Measurements from ENCODE around the gene KCNIP4. TPM values are rescaled to one million over a fixed set of nuclear protein-coding genes. Genes with fewer than 3 reads are reported as not detected.
"Not testable (repeated sequence)": the region's sequence is repeated elsewhere in the genome, so short reads cannot be mapped to it uniquely, and the experiment has no call there.

Gene KCNIP4
- total RNA-seq: under 1 TPM in 1 of 9 donors, not detected in 8; 0.19 TPM
- polyA plus RNA-seq: not detected
- long read RNA-seq, donor 1, partial matches to known transcripts: 0 of 1 reads
- long read RNA-seq, donor 1, other reads (novel, unspliced or antisense): 1 of 1 reads
- long read RNA-seq, donor 2: 0 reads
- long read RNA-seq, donor 3: 0 reads

- peak in 2 of 5 donors; percentile 5 to 46 for DNase-seq
- ATAC-seq: peak in 1 of 4 donors; percentile 12
- Histone ChIP-seq H3K4me3 (peak within 1 kb of the TSS in 8 of 12 donors; percentile 25 to 47 (median 30)), H3K4me1 (peaks cover 0 to 9% (median 0%) of the 10 kb centered on the region in 12 donors), H3K27me3 (peaks cover 0 to 33% (median 10%) of the 10 kb centered on the region in 9 donors), H3K9me3 (no peaks in the 10 kb centered on the region), H3K36me3 (no peaks in the 10 kb centered on the region), H3K27ac (no peak within 1 kb of the TSS)
- TF ChIP-seq POLR2A (IDR thresholded peaks at IDR 0.05): no peak
- no peak for TF ChIP-seq CTCF (IDR thresholded peaks at IDR 0.05)
- intact Hi-C loops (cut with DNase I): no loop called here
- WGBS, 4 donors: 1 to 2% (median 1%) methylated on average over 16 to 81 of the region's 81 CpGs
Measured at GRCh38 chr4:21948347-21949072, at the start of gene KCNIP4. Gene KCNIP4 (minus strand): TSS chr4:21948772.

- 87 to 97% (median 93%) methylated on average over 9 of the region's 9 CpGs for WGBS, 4 donors
Measured at GRCh38 chr4:21996618-21997017, 48.0 kb upstream of the KCNIP4 start.

GRCh38 chr4:21992330-21992729 lies 43.8 kb upstream of the KCNIP4 start:
- WGBS, 4 donors: 57 to 77% (median 66%) methylated on average over 1 of the region's 1 CpG
- Histone ChIP-seq H3K9me3 (peaks cover 0 to 14% (median 0%) of the 10 kb centered on the region in 12 donors), H3K4me1 (no peaks in the 10 kb centered on the region), H3K27ac (no peak overlapping the region), H3K4me3 (no peak overlapping the region), H3K27me3 (no peaks in the 10 kb centered on the region), H3K36me3 (no peaks in the 10 kb centered on the region)
- no peak for ATAC-seq
- intact Hi-C loops (cut with DNase I): no loop called here
- no peak for DNase-seq
- TF ChIP-seq POLR2A (IDR thresholded peaks at IDR 0.05) (no peak), CTCF (IDR thresholded peaks at IDR 0.05) (no peak)

More at GRCh38 chr4:21996618-21997017, 48.0 kb upstream of the KCNIP4 start:
- H3K4me3 ChIP-seq; ATAC-seq; H3K27ac ChIP-seq; DNase-seq; H3K4me1 ChIP-seq; intact Hi-C loops (cut with DNase I); H3K36me3 ChIP-seq; H3K27me3 ChIP-seq: not testable (repeated sequence)
- peaks cover 0 to 20% (median 0%) of the 10 kb centered on the region in 12 donors for H3K9me3 ChIP-seq

GRCh38 chr4:21991562-21991961 lies 43.0 kb upstream of the KCNIP4 start:
- ATAC-seq: no peak
- Histone ChIP-seq H3K27me3 (no peaks in the 10 kb centered on the region), H3K9me3 (peaks cover 0 to 10% (median 0%) of the 10 kb centered on the region in 12 donors), H3K36me3 (no peaks in the 10 kb centered on the region), H3K27ac (peak overlapping the region in 1 of 12 donors; percentile 32), H3K4me3 (no peak overlapping the region), H3K4me1 (no peaks in the 10 kb centered on the region)
- WGBS, 4 donors: 55 to 85% (median 67%) methylated on average over 1 of the region's 1 CpG
- intact Hi-C loops (cut with DNase I): no loop called here
- no peak for DNase-seq
- no peak for TF ChIP-seq POLR2A (IDR thresholded peaks at IDR 0.05)
- no peak for TF ChIP-seq CTCF (IDR thresholded peaks at IDR 0.05)

All from heart left ventricle (tissue), 16 donors.